ENCODE data around the gene BZW2.
"Not testable (repeated sequence)": the region's sequence is repeated elsewhere in the genome, so short reads cannot be mapped to it uniquely, and the experiment has no call there.

The BZW2 gene

GRCh38 chr7:16670731-16671344 lies 24.9 kb downstream of the BZW2 start:
- H3K27ac ChIP-seq: no peak overlapping the region
- TF ChIP-seq ZFX (IDR thresholded peaks at IDR 0.05): no peak
- no peak for TF ChIP-seq CTCF (conservative IDR thresholded peaks at IDR 0.05)

DNA sequence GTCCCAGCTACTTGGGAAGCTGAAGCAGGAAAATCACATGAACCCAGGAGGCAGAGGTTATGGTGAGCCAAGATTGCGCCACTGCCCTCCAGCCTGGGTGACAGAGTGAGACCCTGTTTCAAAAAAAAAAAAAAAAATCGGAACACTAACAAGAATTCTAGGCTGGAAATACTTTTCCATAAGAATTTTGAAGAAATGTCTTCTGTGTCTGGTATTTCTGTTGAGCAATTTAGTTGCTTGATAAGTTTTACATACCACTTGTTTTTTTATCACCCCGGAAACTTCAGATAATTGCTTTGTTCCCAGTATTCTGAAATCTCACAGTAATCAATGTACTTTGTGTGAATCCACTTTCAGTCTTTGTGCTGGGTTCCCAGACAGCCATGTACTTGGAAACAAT lies 25.8 kb downstream of the BZW2 start:
- no peak for TF ChIP-seq CTCF (conservative IDR thresholded peaks at IDR 0.05)
- TF ChIP-seq ZFX (IDR thresholded peaks at IDR 0.05): no peak
- no peak overlapping the region for H3K27ac ChIP-seq

DNA sequence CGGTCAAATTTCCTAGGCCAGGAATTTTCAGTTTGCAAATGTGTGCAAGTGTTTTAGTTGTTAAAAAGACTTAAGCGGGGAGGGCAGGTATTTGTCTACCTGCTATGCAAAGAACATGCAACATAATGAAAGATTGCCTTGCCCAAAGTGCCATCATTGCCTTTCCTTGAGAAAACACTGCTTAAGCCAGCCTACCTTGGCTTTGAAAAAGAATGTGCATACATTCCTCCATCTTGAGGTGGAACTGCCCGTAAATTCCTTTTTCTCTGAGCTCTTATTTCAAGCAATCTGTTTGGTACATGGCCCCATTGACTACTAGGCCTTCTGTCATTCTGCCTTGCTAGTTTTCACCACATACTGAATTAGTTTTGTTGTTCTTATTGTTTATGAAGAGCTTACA lies 29.3 kb downstream of the BZW2 start:
- H3K27ac ChIP-seq: no peak overlapping the region
- TF ChIP-seq CTCF (conservative IDR thresholded peaks at IDR 0.05) (no peak), ZFX (IDR thresholded peaks at IDR 0.05) (no peak)

DNA sequence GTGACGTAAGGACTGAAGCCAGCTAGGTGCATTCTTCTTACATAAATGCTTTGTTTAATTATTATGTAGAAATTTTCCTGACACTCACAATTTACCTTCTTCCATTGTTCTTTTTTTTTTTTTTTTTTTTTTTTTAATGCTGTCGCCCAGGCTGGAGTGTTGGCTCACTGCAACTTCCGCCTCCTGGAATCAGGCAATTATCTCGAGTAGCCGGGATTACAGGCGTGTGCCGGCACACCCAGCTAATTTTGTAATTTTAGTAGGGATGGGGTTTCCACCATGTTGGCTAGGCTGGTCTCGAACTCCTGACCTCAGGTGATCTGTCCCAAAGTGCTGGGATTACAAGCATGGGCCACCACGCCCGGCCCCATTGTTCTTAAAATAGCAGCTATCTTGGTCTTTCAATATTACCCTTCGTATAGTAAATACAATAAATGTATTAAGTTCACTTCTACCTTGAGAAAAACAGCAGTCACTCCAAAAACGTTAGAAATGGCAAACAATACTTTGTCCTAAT lies 32.1 kb downstream of the BZW2 start:
- H3K27ac ChIP-seq: no peak overlapping the region
- TF ChIP-seq ZFX (IDR thresholded peaks at IDR 0.05) (no peak), CTCF (conservative IDR thresholded peaks at IDR 0.05) (no peak)

GRCh38 chr7:16678645-16679566 lies 32.9 kb downstream of the BZW2 start:
- H3K27ac ChIP-seq: not testable (repeated sequence)

DNA sequence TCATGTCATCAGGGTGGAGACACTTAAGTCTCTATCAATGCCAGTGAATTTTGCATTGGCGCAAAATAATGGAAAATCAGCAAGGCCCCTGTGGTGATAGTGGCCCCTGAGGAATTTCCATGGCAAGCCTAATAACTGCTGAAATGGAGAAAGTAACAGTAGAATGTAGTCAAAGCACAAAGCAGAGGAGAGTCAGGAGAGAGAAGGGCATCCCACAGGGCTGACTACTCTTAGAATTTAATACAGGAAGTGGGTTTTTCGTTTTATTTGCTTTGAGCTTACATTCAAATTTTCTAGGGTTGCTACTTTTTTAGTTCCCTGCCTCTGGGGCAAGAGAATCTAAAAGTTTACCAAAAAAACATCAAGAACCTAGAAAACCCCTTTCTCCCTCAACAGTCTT lies 39.0 kb downstream of the BZW2 start:
- TF ChIP-seq CTCF (conservative IDR thresholded peaks at IDR 0.05): no peak
- TF ChIP-seq ZFX (IDR thresholded peaks at IDR 0.05): no peak
- H3K27ac ChIP-seq: no peak overlapping the region

DNA sequence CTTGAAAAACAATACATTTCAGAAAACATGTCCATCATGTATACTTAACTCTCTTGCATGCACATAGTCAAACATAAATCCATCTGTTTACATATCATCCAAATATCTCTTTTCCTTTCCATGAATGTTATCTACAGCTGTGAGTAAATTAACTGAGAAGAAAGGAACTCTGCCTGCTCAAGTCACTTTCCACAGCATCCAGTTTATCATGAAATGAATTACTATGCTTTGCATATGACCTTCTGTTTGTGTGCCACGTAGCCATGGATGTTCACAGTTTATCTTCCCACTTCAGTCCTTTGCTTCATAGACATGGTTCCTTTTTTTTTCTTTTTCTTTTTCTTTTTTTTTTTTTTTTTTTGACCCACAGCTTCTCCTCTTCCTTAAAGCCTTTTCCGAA lies 39.6 kb downstream of the BZW2 start:
- no peak overlapping the region for H3K27ac ChIP-seq
- TF ChIP-seq CTCF (conservative IDR thresholded peaks at IDR 0.05) (no peak), ZFX (IDR thresholded peaks at IDR 0.05) (no peak)
